Ovary (tissue), 9 donors: ENCODE measurements around the gene GRK4. TPM values are rescaled to one million over a fixed set of nuclear protein-coding genes. Genes with fewer than 3 reads are reported as not detected.

Experiments
- DNase-seq, 5 donors: peaks; one replicate each; pipeline ENCODE4 v3.0.0-alpha.2; 2019 to 2020
- H3K27ac ChIP-seq, 2 donors: fragments of 200-600 bp; one replicate each; pipeline versions ENCODE4 v1.5.1 to v1.8.0; 2019 to 2022
- H3K27me3 ChIP-seq: fragments of 200-600 bp; one replicate; pipeline ENCODE4 v1.8.0; 2022
- H3K36me3 ChIP-seq: fragments of 200-600 bp; sonication (generic); one replicate; pipeline ENCODE4 v1.5.1; 2019
- H3K4me1 ChIP-seq: one replicate; pipeline ENCODE4 v1.8.1; 2013; ENCODE audit warnings: mild to moderate bottlenecking, moderate library complexity; ENCODE audit not compliant: insufficient read depth
- H3K4me3 ChIP-seq: fragments of 200-600 bp; sonication (generic); one replicate; pipeline ENCODE4 v1.5.1; 2017
- H3K9me3 ChIP-seq, 2 donors: fragments of 200-600 bp in 1 of 2; sonication (generic) in 1 of 2; one replicate each; pipeline versions ENCODE4 v1.5.1 to v1.8.1; 2013 to 2019; ENCODE audit warnings: mild to moderate bottlenecking in 1 of 2, moderate library complexity in 1 of 2
- EP300 ChIP-seq: sonication (generic); formaldehyde crosslinking; IDR thresholded peaks from one replicate; pipeline ENCODE4 v1.6.1; 2017; ENCODE audit warnings: antibody characterized with exemption
- POLR2A ChIP-seq: fragments of 450-650 bp; IDR thresholded peaks from one replicate; pipeline ENCODE4 v1.6.1; 2017; ENCODE audit warnings: antibody characterized with exemption, mild to moderate bottlenecking, moderate library complexity
- WGBS, 3 donors: extraction: QIAGEN DNeasy Blood & Tissue Kit in 1 of 3; methylation state at CpG; one replicate each; pipeline versions ENCODE4 v1.1.5 to v1.1.7; 2013 to 2017; 5-methylcytosine and 5-hydroxymethylcytosine counted together
- intact Hi-C, 4 donors: fragments of 100-400 bp; cut with DNase I; formaldehyde crosslinking; loops; one replicate each; pipeline versions ENCODE4 v1.11.0 to v1.15.1; 2022 to 2023
- polyA plus RNA-seq, 2 donors: library from polyadenylated mRNA; stranded (reverse); fragments of 200-250 nt in 1 of 2; fragments of 350-450 nt in 1 of 2; fragmentation: Illumina TruSeq in 1 of 2; extraction: RNeasy Lipid Tissue Mini Kit (QIAGEN cat#74804) in 1 of 2; gene quantifications; one replicate each; pipeline ENCODE4 v1.2.3, GENCODE V29; 2013 to 2014
- total RNA-seq, 7 donors: library from RNA; depleted of rRNA in 2 of 7; stranded (reverse); fragments of >200 nt in 2 of 7; fragmentation: NEBNext Ultra II Directional in 3 of 7; extraction: Animal tissue kit (Norgen Biotek cat#: 25700) in 3 of 7; gene quantifications; one replicate each; pipeline versions ENCODE4 v1.1.0 to v1.2.4, GENCODE V29; 2016 to 2023
- TF ChIP-seq, protein P1 (sequence below), 3 donors: fragments of 450-650 bp in 2 of 3; fragments of 200-600 bp in 1 of 3; IDR thresholded peaks; one replicate each; pipeline versions ENCODE4 v1.5.1 to v1.8.0; 2016 to 2022; ENCODE audit warnings: antibody characterized with exemption in 3 of 3, mild to moderate bottlenecking in 1 of 3
- donor health status: DM: no; HTN: no; CAD: no; lungs with moderate emphysema.
- donor health status: DM: no; HTN: no; CAD: no.
- donor health status: Bipolar disorder and iron deficiency.
- donor health status: DM: yes; HTN: yes; CAD: no.
- donor health status: DM: no; HTN: no; CAD: no.
- donor health status: DM: yes; HTN: yes; CAD: no.

The GRK4 gene
- total and polyA plus RNA-seq, 9 donors, result 3.3 to 17.6 (median 6.9) TPM

DNA sequence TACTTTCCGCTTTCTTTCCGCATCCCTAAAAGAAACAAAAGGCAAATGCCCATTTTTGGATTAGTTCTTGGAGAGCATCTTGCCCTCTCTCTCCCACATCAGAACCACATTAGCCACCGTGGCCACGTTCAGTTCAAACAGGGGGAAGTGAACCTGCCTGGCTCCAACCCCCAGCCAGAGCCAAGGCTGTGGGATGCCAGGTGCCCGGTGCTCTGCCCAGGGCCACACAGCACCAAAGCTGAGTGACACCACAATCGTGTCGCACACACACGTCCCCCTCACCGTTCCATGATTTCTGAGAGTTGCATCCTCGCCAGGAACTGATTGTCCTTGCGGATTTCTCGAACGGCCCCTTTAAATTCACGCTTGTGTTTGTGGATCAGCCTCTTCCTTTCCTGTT lies 24.5 kb upstream of the GRK4 start:
- DNase-seq, result peak in 4 of 5 donors; percentile 7 to 30 (median 14)
- no peaks in the 10 kb centered on the region for H3K36me3 ChIP-seq
- no peaks in the 10 kb centered on the region for H3K9me3 ChIP-seq
- intact Hi-C loops, result loop anchor here in 2 of 4 donors (10.0 kb wide), 3 partner anchors 94 to 404 kb away; partner anchors contain the start of genes ADD1 (in 1 of the 2) and FAM193A (in 1 of the 2)
- TF ChIP-seq POLR2A, result no peak
- TF ChIP-seq, protein P1, sequence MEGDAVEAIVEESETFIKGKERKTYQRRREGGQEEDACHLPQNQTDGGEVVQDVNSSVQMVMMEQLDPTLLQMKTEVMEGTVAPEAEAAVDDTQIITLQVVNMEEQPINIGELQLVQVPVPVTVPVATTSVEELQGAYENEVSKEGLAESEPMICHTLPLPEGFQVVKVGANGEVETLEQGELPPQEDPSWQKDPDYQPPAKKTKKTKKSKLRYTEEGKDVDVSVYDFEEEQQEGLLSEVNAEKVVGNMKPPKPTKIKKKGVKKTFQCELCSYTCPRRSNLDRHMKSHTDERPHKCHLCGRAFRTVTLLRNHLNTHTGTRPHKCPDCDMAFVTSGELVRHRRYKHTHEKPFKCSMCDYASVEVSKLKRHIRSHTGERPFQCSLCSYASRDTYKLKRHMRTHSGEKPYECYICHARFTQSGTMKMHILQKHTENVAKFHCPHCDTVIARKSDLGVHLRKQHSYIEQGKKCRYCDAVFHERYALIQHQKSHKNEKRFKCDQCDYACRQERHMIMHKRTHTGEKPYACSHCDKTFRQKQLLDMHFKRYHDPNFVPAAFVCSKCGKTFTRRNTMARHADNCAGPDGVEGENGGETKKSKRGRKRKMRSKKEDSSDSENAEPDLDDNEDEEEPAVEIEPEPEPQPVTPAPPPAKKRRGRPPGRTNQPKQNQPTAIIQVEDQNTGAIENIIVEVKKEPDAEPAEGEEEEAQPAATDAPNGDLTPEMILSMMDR (IDR thresholded peaks at IDR 0.05), result no peak
- no peak overlapping the region for H3K27ac ChIP-seq
- peaks cover 6% of the 10 kb centered on the region for H3K4me1 ChIP-seq
- H3K4me3 ChIP-seq, result no peak overlapping the region
- H3K27me3 ChIP-seq, result no peaks in the 10 kb centered on the region
- WGBS, 3 donors, result 84 to 87% (median 86%) methylated on average over 14 of the region's 14 CpGs

DNA sequence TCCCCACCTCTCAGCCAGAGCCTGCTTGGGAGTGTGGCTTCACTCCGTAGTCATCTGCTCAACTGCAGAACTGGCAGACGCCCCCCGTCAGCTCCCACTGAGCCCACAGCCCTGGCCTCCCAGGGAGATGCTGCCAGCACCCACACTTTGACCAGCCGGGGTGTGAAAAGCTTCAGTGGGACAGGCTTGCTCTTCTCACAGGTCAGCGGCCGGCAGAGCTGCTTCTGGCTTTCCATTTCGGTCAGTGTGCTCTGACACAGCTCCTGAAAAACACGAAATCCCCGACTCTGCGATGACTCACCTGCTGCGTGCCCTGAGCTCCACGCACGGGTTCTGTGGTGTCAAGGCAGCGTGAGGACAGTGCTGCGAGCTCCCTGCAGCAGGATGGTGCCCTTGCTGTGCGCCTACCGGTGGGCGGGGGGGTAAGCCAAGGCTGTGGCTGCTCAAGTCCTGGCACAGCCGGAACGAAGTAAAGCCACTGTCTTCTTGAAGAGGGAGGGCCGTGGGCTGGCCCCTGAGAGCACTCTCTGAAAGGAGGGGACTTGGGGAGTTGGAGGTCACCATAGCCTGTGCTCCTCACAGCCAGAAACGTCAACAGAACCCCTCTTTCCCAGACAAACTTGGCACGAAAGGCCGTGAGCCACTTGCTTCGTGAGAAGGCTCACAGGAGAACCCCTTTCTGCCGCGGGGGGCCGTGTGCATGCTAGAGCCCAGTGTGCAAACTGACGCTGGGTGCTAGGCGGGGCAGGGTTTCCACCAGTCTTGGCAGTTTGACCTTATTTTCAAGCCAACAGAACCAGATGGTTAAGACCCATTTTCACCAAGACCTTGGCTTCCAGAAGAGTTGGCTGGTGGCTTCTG lies 23.8 kb upstream of the GRK4 start:
- intact Hi-C loops, result loop anchor here in 2 of 4 donors (10.0 kb wide), 3 partner anchors 95 to 405 kb away; partner anchors contain the start of genes ADD1 (in 1 of the 2) and FAM193A (in 1 of the 2)
- Histone ChIP-seq H3K9me3 (no peaks in the 10 kb centered on the region), H3K27me3 (no peaks in the 10 kb centered on the region), H3K4me1 (peaks cover 6% of the 10 kb centered on the region), H3K27ac (no peak overlapping the region), H3K36me3 (no peaks in the 10 kb centered on the region), H3K4me3 (no peak overlapping the region)
- TF ChIP-seq, protein P1 (IDR thresholded peaks at IDR 0.05), result no peak
- TF ChIP-seq POLR2A, result no peak
- no peak for TF ChIP-seq EP300
- peak; percentile 8 to 39 (median 26) for DNase-seq
- 83 to 88% (median 86%) methylated on average over 24 to 30 of the region's 30 CpGs for WGBS, 3 donors

DNA sequence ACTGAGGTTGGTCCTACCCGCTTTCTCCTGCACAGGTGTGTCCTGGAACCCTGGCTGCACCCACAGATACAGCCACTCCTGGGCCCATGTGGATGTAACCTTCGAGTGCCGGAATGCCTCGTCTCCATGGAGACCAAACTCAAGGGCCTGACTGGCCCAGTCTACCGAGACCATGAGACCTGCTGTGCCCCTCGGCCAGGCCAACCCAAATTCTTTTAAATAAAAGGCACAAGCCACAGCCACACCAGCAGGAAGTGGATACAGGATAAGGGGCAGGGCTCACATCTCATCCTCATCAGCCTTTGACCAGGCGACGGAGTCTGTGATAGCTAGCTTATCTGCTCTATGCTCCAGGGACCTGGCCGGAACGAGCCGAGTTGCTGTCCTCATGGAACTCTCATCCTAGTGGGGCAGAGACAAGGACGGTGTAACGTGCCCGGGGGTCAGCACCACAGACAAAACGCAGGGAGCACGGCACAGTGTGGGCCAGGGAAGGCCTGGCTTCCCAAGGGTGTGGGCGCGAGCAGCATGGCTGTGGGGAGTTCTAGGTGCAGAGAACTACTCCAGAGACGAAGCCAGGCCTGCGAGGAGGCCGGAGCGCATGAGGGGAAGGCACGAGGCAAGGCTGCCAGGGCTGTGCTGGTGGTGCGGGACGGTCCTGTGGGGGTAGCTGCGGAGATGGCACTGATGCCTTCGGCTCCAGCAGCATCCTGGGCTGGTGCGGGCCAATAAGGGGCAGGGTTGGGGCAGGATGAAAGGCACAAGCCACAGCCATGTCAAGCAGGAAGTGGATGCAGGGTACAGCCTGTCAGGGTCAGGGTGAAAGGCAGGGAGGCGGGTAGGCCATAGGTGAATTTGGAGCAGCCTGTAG lies 22.9 kb upstream of the GRK4 start:
- intact Hi-C loops, result no loop called here
- Histone ChIP-seq H3K9me3 (no peaks in the 10 kb centered on the region), H3K4me3 (no peak overlapping the region), H3K4me1 (peaks cover 2% of the 10 kb centered on the region), H3K27me3 (no peaks in the 10 kb centered on the region), H3K27ac (no peak overlapping the region), H3K36me3 (no peaks in the 10 kb centered on the region)
- TF ChIP-seq, protein P1 (IDR thresholded peaks at IDR 0.05), result no peak
- TF ChIP-seq EP300 (no peak), POLR2A (no peak)
- peak; percentile 7 to 36 (median 20) for DNase-seq
- WGBS, 3 donors, result 85 to 92% (median 91%) methylated on average over 29 of the region's 29 CpGs
